Measurements from ENCODE around the gene SPINK7.
"Not testable (repeated sequence)": the region's sequence is repeated elsewhere in the genome, so short reads cannot be mapped to it uniquely, and the experiment has no call there.

The SPINK7 gene

GRCh38 chr5:148306446-148306845 lies 5.8 kb upstream of the SPINK7 start:
- H3K4me3 ChIP-seq (ENCODE audit: low read depth, low read length) = no peak overlapping the region
- no peak for DNase-seq (ENCODE audit: low read depth)
- TF ChIP-seq CTCF (IDR thresholded peaks at IDR 0.05; ENCODE audit: low read depth, low read length, missing control alignments) = no peak

GRCh38 chr5:148309019-148309418 lies 3.2 kb upstream of the SPINK7 start:
- no peak overlapping the region for H3K4me3 ChIP-seq (ENCODE audit: low read depth, low read length)
- TF ChIP-seq CTCF (IDR thresholded peaks at IDR 0.05; ENCODE audit: low read depth, low read length, missing control alignments) = no peak
- no peak for DNase-seq (ENCODE audit: low read depth)

GRCh38 chr5:148309746-148310145 lies 2.5 kb upstream of the SPINK7 start:
- no peak for DNase-seq (ENCODE audit: low read depth)
- no peak for TF ChIP-seq CTCF (IDR thresholded peaks at IDR 0.05; ENCODE audit: low read depth, low read length, missing control alignments)
- no peak overlapping the region for H3K4me3 ChIP-seq (ENCODE audit: low read depth, low read length)

DNA sequence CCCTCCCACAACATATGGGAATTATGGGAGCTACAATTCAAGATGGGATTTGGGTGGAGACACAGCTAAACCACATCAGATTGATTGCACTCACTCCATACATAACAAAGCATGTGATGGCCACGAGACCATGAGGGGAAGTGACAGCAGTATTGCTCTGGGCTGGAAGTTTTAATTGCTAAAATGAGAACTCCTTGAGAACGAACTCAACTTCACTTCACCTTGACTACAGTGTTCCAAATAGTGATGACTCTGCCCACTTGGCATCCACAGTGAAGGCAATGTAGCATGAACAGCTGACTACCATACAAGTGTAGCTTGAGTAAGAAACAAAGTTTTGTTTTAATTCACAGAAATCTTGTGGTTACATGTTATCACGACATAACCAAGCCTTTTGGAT lies 739 bp upstream of the SPINK7 start:
- H3K4me3 ChIP-seq (ENCODE audit: low read depth, low read length) = no peak overlapping the region
- no peak for DNase-seq (ENCODE audit: low read depth)
- TF ChIP-seq CTCF (IDR thresholded peaks at IDR 0.05; ENCODE audit: low read depth, low read length, missing control alignments) = no peak

- TF ChIP-seq CTCF (IDR thresholded peaks at IDR 0.05; ENCODE audit: low read depth, low read length, missing control alignments) = no peak
- DNase-seq (ENCODE audit: low read depth) = no peak
- H3K4me3 ChIP-seq (ENCODE audit: low read depth, low read length) = no peak overlapping the region
Measured at GRCh38 chr5:148314187-148314586, 2.0 kb downstream of the SPINK7 start.

DNA sequence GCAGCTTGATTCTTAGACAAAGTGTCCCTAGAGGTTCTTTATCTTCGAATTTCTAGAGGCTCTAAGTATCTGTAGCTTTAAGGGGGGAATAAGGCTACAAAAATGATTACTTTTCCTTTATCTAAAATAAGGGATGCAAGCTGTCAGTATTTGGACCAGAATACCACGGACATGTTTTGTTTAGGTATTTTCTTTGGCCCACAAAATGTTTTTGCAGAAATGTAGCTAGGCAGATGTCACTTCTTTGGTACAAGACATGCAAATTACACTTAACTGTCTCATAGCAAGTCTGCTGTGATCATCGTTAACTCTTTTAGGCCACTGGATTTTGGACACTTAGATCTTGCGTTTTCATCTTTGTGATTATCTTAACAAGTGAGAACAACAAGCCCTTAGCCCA lies 2.5 kb downstream of the SPINK7 start:
- TF ChIP-seq CTCF (IDR thresholded peaks at IDR 0.05; ENCODE audit: low read depth, low read length, missing control alignments) = no peak

GRCh38 chr5:148320011-148320963 lies 8.1 kb downstream of the SPINK7 start:
- not testable (repeated sequence) for H3K4me3 ChIP-seq (ENCODE audit: low read depth, low read length); DNase-seq (ENCODE audit: low read depth)

More for the DNA sequence above, 2.5 kb downstream of the SPINK7 start:
- no peak for DNase-seq (ENCODE audit: low read depth)
- no peak overlapping the region for H3K4me3 ChIP-seq (ENCODE audit: low read depth, low read length)
